Stimulated activated CD8-positive, alpha-beta memory T cell treated with anti-CD3 and anti-CD28 coated beads, Interleukin-7, amount 100 ng/mL, for 4 hours (primary cell): ENCODE results near the gene SEC11A.
A peak's percentile ranks its signal among the peaks of the same experiment; 100 is the strongest.
"Not testable (repeated sequence)": the region's sequence is repeated elsewhere in the genome, so short reads cannot be mapped to it uniquely, and the experiment has no call there.

Experiments
- DNase-seq, 2 donors: peaks; one replicate each; pipeline ENCODE4 v3.0.0-alpha.2; 2020; ENCODE audit warnings: low read depth in 2 of 2

The SEC11A gene

GRCh38 chr15:84716036-84716732, at the start of gene SEC11A:
TSS of gene SEC11A (minus strand) at chr15:84716139. CDS start at chr15:84716075, 64 bp downstream.
- peak; percentile 79 to 85 for DNase-seq

GRCh38 chr15:84765675-84766074, 49.7 kb upstream of the SEC11A start:
- DNase-seq, result no peak

GRCh38 chr15:84764989-84765388, 49.0 kb upstream of the SEC11A start:
- no peak for DNase-seq

GRCh38 chr15:84764585-84764984, 48.6 kb upstream of the SEC11A start:
- no peak for DNase-seq

GRCh38 chr15:84762840-84763572, 47.1 kb upstream of the SEC11A start:
- no peak for DNase-seq

- no peak for DNase-seq
Observed at GRCh38 chr15:84761607-84762131, 45.7 kb upstream of the SEC11A start.

- DNase-seq, result no peak
Observed at GRCh38 chr15:84760219-84760618, 44.3 kb upstream of the SEC11A start.

GRCh38 chr15:84759018-84759417, 43.1 kb upstream of the SEC11A start:
- DNase-seq, result no peak

GRCh38 chr15:84755736-84756527, 40.0 kb upstream of the SEC11A start:
- no peak for DNase-seq

GRCh38 chr15:84754889-84755288, 39.0 kb upstream of the SEC11A start:
- not testable (repeated sequence) for DNase-seq

- no peak for DNase-seq
Observed at GRCh38 chr15:84752700-84753099, 36.8 kb upstream of the SEC11A start.

- no peak for DNase-seq
Observed at GRCh38 chr15:84752195-84752594, 36.3 kb upstream of the SEC11A start.

GRCh38 chr15:84751721-84752120, 35.8 kb upstream of the SEC11A start:
- not testable (repeated sequence) for DNase-seq

- DNase-seq, result no peak
Observed at GRCh38 chr15:84750583-84751092, 34.7 kb upstream of the SEC11A start.

- no peak for DNase-seq
Observed at GRCh38 chr15:84749111-84749991, 33.4 kb upstream of the SEC11A start.

GRCh38 chr15:84748274-84749110, 32.6 kb upstream of the SEC11A start, which contains the start of gene ZNF592:
TSS of gene ZNF592 (plus strand) at chr15:84748592. CDS start at chr15:84782676, 34,084 bp downstream.
- peak; percentile 58 to 82 for DNase-seq

GRCh38 chr15:84747416-84748273, 31.7 kb upstream of the SEC11A start:
- peak; percentile 38 to 64 for DNase-seq

GRCh38 chr15:84741121-84741520, 25.2 kb upstream of the SEC11A start:
- DNase-seq, result no peak

GRCh38 chr15:84740691-84741090, 24.8 kb upstream of the SEC11A start:
- DNase-seq, result no peak
